Measurements from ENCODE around the gene CSRNP2. TPM values are rescaled to one million over a fixed set of nuclear protein-coding genes. Genes with fewer than 3 reads are reported as not detected.

CSRNP2 gene
- total RNA-seq, 2 experiments from 2014 or later: 11.7 to 30.1 TPM

- H3K36me3 ChIP-seq (ENCODE audit: insufficient read depth, low read length): peaks cover 4% of the 10 kb centered on the region; the same call in 1 of the 2 replicates
- H3K9me3 ChIP-seq (ENCODE audit: low read length): no peaks in the 10 kb centered on the region
- POLR2A ChIA-PET: interaction anchor here (0.6 to 1.3 kb wide), 4 partner anchors 8 to 202 kb away, joined by 3 to 6 read pairs (median 4); no protein-coding TSS in a partner anchor
- 0 out of 2 replicates have a peak overlapping the region, but pooled peaks have one; percentile 3 for H3K4me2 ChIP-seq (ENCODE audit: low read length)
- peaks cover 40% of the 10 kb centered on the region for H3K4me1 ChIP-seq (ENCODE audit: insufficient read depth, low read length, poor library complexity, severe bottlenecking)
- no TSS peak for BruUV-seq (replicated peaks)
- H3K4me3 ChIP-seq (ENCODE audit: low read depth, low read length, poor library complexity, severe bottlenecking): no peak overlapping the region
- H3K27ac ChIP-seq (ENCODE audit: low read depth, low read length, poor library complexity, severe bottlenecking): no peak overlapping the region
- H3K9me2 ChIP-seq (ENCODE audit: insufficient read depth, low read length): no peaks in the 10 kb centered on the region
- no peak overlapping the region for H2AFZ ChIP-seq (ENCODE audit: low read length)
- TF ChIP-seq CTCF (conservative IDR thresholded peaks at IDR 0.05; ENCODE audit: low read length) (peak; percentile 76), EZH2phosphoT487 (IDR thresholded peaks at IDR 0.05; ENCODE audit: borderline replicate concordance, low read depth, low read length) (no peak)
- peaks cover 25% of the 10 kb centered on the region for H3K79me2 ChIP-seq (ENCODE audit: insufficient read depth, low read depth, low read length)
- CTCF ChIA-PET (ENCODE audit: unreplicated experiment): interaction anchor here (1.1 to 1.2 kb wide), 2 partner anchors 202 to 204 kb away, joined by 3 read pairs; no protein-coding TSS in a partner anchor
- intact Hi-C loops (cut with micrococcal nuclease; ENCODE audit: unreplicated experiment): loop anchor here (2.0 to 5.0 kb wide), 2 partner anchors 203 to 209 kb away; partner anchors contain the start of gene DAZAP2
- H4K20me1 ChIP-seq (ENCODE audit: insufficient read depth, low read length): 0 out of 2 replicates have a peak, but pooled peaks cover 5% of the 10 kb centered on the region
- DNase-seq (ENCODE audit: low spot score): peak; percentile 64
These were observed 55.1 kb downstream of the CSRNP2 start for GRCh38 chr12:51028126-51028812.

- TF ChIP-seq EZH2phosphoT487 (IDR thresholded peaks at IDR 0.05; ENCODE audit: borderline replicate concordance, low read depth, low read length): no peak
- TF ChIP-seq CTCF (conservative IDR thresholded peaks at IDR 0.05; ENCODE audit: low read length): no peak
- Histone ChIP-seq H3K9me3 (ENCODE audit: low read length) (no peaks in the 10 kb centered on the region), H3K27ac (ENCODE audit: low read depth, low read length, poor library complexity, severe bottlenecking) (no peak overlapping the region), H2AFZ (ENCODE audit: low read length) (no peak overlapping the region), H3K4me3 (ENCODE audit: low read depth, low read length, poor library complexity, severe bottlenecking) (no peak overlapping the region), H4K20me1 (ENCODE audit: insufficient read depth, low read length) (0 out of 2 replicates have a peak, but pooled peaks cover 5% of the 10 kb centered on the region), H3K36me3 (ENCODE audit: insufficient read depth, low read length) (peaks cover 4% of the 10 kb centered on the region; the same call in 1 of the 2 replicates), H3K4me2 (ENCODE audit: low read length) (no peak overlapping the region), H3K9me2 (ENCODE audit: insufficient read depth, low read length) (no peaks in the 10 kb centered on the region), H3K4me1 (ENCODE audit: insufficient read depth, low read length, poor library complexity, severe bottlenecking) (peaks cover 40% of the 10 kb centered on the region), H3K79me2 (ENCODE audit: insufficient read depth, low read depth, low read length) (peaks cover 34% of the 10 kb centered on the region)
- BruUV-seq (replicated peaks): no TSS peak
- POLR2A ChIA-PET: interaction anchor here (0.6 to 1.3 kb wide), 4 partner anchors 9 to 314 kb away, joined by 3 to 6 read pairs (median 4); no protein-coding TSS in a partner anchor
- intact Hi-C loops (cut with micrococcal nuclease; ENCODE audit: unreplicated experiment): loop anchor here (2.0 to 5.0 kb wide), 3 partner anchors 103 to 263 kb away; partner anchors contain the start of genes ATF1 and DAZAP2
- DNase-seq (ENCODE audit: low spot score): no peak
- CTCF ChIA-PET (ENCODE audit: unreplicated experiment): interaction anchor here (1.2 kb wide), 1 partner anchor 201 kb away, joined by 3 read pairs; no protein-coding TSS in a partner anchor
These were observed 56.0 kb downstream of the CSRNP2 start for GRCh38 chr12:51027342-51027835.

Data from OCI-LY7 (cell line).